ENCODE data around the gene IRF2BP1.
"Not testable (repeated sequence)": the region's sequence is repeated elsewhere in the genome, so short reads cannot be mapped to it uniquely, and the experiment has no call there.

Gene IRF2BP1

GRCh38 chr19:45901912-45902650 is 16.1 kb upstream of the IRF2BP1 start, which contains the start of gene MYPOP:
MYPOP (minus strand) TSS chr19:45902613; CDS start chr19:45901773, 840 bp downstream.
- DNase-seq: no peak

DNA sequence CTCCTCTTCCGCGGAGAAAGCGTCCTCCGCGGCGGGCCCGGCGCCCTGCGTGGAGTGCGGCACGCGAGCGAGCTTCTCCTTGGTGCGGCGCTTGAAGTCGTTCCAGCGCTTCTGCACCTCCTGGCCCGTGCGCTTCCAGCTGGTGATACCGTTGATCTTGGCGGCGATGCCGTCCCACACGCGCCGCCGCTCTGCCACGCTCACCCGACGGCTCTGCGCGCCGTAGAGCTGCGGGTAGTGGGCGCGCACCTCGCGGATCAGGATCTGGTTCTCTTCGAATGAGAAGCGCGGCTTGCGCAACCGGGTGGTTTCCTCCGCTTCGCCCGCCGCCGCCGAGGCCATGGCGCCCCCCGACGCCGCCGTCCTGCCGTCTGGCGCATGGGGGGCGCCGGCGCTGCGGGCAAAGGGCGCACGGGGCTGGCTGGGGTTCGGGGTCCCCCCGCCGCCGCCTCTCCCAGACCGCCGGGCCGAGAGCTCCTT is 15.5 kb upstream of the IRF2BP1 start:
- DNase-seq: no peak

- no peak for DNase-seq
Measured at GRCh38 chr19:45900738-45901431, 14.9 kb upstream of the IRF2BP1 start.

- DNase-seq: no peak
Measured at GRCh38 chr19:45899919-45900589, 14.1 kb upstream of the IRF2BP1 start.

GRCh38 chr19:45899253-45899652 is 13.3 kb upstream of the IRF2BP1 start:
- DNase-seq: no peak

- DNase-seq: no peak
Measured at GRCh38 chr19:45897261-45897812, 11.4 kb upstream of the IRF2BP1 start.

GRCh38 chr19:45895983-45896599 is 10.2 kb upstream of the IRF2BP1 start:
- DNase-seq: not testable (repeated sequence)

DNA sequence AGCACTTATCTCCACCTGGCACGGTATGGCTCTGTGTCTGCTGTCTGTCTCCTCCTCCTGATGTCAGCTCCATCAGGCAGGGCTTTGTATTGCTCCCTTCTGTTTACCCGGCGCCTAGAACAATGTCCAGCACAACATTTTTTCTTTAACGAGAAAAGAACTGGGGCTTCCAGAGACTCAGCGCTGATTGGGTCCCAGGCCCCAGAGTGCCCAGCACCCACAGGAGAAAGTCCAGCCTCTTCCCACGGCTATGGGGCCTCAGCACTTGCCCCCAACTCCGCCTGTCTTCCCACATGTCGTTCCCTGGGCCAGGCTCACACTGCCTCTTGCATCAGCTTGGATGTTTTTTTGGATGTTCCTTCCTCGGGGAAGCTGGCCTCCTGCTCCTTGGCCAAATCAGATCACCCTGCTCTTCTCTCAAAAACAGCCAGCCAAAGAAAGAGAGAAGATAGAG is 9.6 kb upstream of the IRF2BP1 start:
- no peak for DNase-seq

DNA sequence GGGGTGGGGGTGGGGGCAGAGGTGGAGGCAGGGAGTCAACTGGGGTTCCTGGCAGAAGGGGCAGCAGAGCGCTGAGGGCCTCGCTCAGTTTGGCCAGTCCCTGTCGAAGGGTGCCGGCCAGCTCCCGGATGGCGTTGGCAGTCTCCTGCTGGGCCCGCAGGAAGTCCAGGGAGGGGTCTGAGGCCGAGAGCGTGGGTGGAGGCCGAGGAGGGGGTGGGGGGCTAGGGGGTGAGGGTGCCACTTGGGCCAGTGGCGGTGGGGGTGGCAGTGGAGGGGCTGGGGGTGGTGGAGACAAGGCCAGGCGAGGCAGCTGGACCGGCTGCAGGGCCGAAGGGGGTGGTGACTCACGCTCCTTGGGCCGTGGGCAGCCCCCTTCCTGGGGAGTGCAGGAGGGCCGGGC is 4.9 kb upstream of the IRF2BP1 start:
- DNase-seq: no peak

- DNase-seq: no peak
Measured at GRCh38 chr19:45889210-45889885, 3.4 kb upstream of the IRF2BP1 start.

DNA sequence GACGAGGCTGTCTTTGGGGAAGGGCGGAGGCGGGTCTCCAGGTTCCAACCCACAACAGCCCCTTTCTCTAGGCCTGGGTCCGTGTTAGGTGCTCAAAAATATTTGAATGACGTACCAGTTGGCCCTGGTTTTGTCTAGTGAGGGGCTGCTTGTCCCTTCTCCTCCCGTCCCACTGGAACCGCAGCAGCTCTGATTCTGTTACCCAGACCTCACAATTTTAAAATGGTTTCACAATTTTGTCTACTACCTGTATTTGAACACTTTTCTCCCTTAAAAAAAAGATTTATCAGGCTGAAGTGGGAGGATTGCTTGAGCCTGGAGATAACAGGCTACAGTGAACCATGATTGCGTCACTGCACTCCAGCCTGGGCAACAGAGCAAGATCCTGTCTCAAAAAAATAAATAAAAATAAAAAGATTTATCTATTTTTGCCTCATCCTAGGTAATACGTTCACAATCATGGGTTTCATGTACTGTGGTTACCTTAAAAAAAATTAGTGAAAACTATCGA is 1.3 kb upstream of the IRF2BP1 start:
- no peak for DNase-seq

DNA sequence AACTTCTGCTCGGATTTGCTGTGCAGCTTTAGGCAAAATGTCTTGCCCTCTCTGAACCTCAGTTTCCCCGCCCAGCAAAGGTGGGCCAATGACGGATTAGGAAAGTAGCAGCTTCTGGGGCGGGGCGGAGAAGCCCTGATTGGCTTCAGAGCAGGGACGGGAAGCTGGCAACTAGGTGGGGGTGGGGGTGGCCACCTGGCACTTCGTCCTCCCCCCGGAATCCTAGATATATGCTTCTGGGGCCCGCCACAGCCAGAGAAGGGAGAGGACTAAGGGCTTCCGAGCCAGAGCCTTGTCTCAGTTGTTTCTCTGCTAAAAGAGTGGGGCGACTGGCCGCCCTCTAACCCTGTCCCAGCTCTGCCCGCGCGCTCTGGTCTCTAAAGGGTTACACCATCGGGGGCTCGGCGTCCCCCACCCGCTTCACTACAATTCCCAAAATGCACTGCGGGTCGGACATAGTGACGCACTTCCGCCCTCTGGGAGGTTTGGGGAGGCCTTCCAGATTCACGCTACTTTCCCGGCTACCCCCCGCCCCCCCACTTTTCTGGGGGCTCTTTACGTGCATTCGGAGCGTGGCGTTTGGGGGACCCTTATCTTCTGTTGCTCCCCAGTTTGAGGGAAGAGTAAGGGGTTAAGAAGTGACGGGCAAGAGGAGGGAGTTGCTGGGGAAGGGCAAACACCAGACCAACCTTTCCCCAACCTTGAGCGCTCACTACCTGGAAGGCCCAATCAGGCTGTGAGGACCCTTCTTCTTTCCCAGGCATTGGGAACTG is 672 bp upstream of the IRF2BP1 start:
- peak; percentile 93 for DNase-seq

GRCh38 chr19:45884682-45885555 is 1.0 kb downstream of the IRF2BP1 start:
- no peak for DNase-seq

DNA sequence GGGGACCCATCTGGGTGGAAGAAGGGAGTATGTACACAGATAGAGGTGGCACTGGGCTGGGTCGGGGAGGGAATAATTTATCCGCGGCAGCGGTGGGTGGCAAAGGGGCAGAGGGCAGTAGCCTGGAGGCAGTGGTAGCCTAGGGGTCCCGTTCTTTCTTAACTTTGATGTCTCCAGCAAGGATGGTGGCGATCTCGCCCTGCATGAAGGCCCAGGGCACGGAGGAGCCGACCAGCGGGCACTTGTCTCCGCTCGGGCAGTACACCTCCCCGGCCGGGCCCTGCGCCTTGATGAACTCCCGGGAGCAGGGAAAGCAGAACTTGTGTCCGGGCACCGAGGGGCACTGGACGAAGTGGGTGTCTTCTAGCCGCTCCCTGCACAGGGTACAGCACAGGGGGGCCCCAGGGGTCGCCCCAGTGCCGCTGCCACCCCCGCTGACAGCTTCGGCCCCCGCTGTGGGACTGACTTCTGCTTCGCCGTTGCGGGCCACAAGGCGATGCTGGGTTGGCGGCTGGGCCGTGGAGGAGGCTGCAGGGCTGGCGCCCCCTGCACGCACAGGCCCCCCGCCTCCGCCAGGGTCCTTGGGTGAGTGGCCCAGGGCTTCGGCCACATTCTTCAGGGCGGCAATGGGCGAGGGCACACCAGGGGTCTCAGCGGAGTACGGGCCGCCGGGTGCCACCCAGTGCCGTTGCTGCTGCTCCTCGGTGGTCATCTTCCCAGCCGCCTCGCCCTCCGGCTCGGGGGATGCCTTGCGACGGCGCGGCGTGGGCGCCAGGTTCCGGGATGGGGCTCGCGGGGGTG is 1.9 kb downstream of the IRF2BP1 start:
- DNase-seq: no peak

DNA sequence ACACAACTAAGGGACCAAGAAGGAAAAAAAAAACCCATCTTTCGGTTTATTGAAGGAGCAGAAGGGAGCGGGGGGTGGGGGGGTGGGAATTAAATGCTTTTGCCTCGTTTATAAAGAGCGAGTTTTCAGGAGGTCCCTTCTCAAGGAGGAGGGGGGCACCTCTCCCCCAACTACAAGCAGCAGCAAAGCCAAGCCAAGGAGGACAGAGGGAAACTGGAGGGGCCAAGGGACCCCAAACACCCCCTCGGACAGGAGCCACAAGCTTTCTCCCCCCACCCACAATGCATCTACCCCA is 2.4 kb downstream of the IRF2BP1 start:
- DNase-seq: no peak

- peak; percentile 68 for DNase-seq
Measured at GRCh38 chr19:45882652-45883585, 3.0 kb downstream of the IRF2BP1 start.

DNA sequence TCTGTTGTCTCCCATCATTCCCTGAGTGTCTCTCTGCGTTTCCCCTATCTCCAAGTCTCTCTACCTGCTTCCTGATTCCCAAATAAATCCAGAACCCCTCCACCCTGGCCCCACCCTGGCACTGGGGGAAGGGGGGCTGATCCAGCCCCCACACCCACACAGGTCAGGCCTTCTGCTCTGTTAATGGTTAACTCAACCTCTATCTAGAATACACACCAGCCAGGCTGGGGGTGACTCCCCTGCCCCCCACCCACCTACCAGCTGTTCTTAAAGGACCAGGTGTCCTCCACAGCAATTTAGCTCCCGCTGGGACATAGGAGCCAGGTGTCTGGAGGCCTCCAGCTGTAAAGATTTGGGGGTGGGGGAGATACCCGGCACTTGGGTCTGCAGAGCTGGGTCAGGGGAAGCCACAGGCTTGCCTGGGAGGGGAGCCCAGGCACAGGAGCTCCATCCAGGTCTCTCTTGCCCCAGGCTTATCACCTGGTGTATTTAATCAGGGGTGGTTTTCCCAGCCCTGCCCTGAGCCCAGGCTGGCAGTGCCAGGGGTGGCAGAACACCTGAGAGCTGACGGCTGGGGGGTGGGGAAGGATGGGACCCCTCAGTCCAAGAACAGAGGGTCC is 3.9 kb downstream of the IRF2BP1 start:
- no peak for DNase-seq
